ENCODE results near the gene SYT5.
"Not testable (repeated sequence)": the region's sequence is repeated elsewhere in the genome, so short reads cannot be mapped to it uniquely, and the experiment has no call there.

Gene SYT5

GRCh38 chr19:55208880-55209692 lies 29.0 kb upstream of the SYT5 start, which contains the start of gene PTPRH:
Gene PTPRH (minus strand): TSS chr19:55209501. CDS start chr19:55209433, 68 bp downstream.
- in situ Hi-C loops (cut with MboI; ENCODE audit: low sequenced_read_pairs) = no loop called here

- in situ Hi-C loops (cut with MboI; ENCODE audit: low sequenced_read_pairs) = no loop called here
Observed at GRCh38 chr19:55206664-55207500, 26.8 kb upstream of the SYT5 start.

DNA sequence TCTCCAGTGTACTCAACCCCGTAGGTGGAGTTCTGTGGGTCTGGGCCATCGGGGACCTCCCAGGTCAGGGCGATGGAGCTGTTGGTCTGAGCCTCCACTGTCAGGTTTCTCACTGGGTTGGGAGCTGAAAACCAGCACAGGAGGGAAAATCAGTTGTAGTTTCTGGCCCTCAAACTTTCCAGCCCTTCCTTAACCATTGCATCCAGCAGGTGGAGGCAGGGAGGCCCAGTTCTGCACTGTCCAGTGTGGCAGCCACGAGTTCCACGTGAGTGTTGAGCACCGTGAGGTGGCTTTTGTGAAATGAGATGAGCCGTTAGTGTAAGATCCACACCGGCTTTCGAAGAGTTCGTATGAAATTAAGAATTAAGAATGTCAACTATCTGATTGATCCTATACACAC lies 22.1 kb upstream of the SYT5 start:
- in situ Hi-C loops (cut with MboI; ENCODE audit: low sequenced_read_pairs) = not testable (repeated sequence)

GRCh38 chr19:55199620-55200204 lies 19.6 kb upstream of the SYT5 start:
- in situ Hi-C loops (cut with MboI; ENCODE audit: low sequenced_read_pairs) = no loop called here

DNA sequence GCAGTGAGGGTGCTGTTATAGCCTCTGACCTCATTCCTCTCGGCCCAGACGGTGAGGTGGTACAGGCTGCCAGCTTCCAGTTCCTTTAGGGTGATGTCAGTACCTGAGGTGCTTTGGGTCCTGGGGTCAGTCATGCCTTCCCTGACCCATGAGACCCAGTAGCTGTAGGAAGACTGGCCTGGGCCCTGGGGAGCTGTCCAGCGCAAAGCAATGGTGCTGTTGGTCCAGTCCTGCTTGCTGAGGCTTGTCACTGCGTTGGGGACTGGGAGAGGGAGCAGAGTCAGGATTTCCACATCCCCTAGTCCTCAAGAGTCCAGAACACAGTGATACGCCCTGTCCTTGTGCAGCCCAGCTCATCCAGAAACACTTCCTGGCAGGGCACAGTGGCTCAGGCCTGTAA lies 18.6 kb upstream of the SYT5 start:
- in situ Hi-C loops (cut with MboI; ENCODE audit: low sequenced_read_pairs) = no loop called here

GRCh38 chr19:55197528-55197927 lies 17.4 kb upstream of the SYT5 start:
- in situ Hi-C loops (cut with MboI; ENCODE audit: low sequenced_read_pairs) = no loop called here

GRCh38 chr19:55196803-55197202 lies 16.7 kb upstream of the SYT5 start:
- in situ Hi-C loops (cut with MboI; ENCODE audit: low sequenced_read_pairs) = no loop called here

DNA sequence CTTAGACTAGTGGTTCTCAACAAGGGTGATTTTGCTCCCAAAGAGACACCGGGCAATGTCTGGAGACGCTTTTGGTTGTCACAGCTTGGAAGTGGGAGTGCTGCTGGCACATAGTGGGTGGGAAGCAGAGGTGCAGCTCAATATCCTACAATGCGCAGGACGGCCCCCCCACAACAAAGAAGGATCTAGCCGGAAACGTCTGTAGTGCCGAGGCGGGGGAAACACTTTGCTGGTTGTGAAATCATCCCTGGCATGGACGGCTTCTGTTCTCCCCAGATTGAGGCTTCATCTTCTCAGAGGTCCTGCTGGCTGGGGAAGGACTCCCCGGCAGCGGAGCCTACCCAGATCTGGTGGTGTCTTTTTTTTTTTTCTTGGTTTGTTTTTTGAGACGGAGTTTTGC lies 13.4 kb upstream of the SYT5 start:
- in situ Hi-C loops (cut with MboI; ENCODE audit: low sequenced_read_pairs) = no loop called here

DNA sequence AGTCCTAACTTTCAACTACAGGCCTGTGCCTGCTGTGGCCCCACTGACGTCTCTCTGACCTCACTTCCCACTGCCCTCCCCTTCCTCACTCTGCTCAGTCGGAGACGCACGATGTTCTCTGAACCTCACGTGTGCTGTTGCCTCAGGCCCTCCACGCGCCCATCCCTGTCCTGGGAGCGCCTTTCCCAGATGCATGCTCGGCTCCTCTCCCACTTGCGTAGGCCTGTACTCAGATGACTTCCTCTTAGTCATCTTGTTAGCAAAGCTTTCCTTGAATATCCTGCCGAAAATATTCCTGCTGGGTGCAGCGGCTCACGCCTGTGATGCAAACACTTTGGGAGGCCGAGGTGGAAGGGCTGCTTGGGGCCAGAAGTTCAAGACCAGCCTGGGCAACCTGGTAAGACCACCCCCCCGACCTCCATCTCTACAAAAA lies 9.3 kb upstream of the SYT5 start:
- in situ Hi-C loops (cut with MboI; ENCODE audit: low sequenced_read_pairs) = no loop called here

- in situ Hi-C loops (cut with MboI; ENCODE audit: low sequenced_read_pairs) = no loop called here
Observed at GRCh38 chr19:55188625-55189024, 8.5 kb upstream of the SYT5 start.

GRCh38 chr19:55186080-55186479 lies 6.0 kb upstream of the SYT5 start:
- in situ Hi-C loops (cut with MboI; ENCODE audit: low sequenced_read_pairs) = no loop called here

- in situ Hi-C loops (cut with MboI; ENCODE audit: low sequenced_read_pairs) = no loop called here
Observed at GRCh38 chr19:55181740-55182139, 1.7 kb upstream of the SYT5 start.

DNA sequence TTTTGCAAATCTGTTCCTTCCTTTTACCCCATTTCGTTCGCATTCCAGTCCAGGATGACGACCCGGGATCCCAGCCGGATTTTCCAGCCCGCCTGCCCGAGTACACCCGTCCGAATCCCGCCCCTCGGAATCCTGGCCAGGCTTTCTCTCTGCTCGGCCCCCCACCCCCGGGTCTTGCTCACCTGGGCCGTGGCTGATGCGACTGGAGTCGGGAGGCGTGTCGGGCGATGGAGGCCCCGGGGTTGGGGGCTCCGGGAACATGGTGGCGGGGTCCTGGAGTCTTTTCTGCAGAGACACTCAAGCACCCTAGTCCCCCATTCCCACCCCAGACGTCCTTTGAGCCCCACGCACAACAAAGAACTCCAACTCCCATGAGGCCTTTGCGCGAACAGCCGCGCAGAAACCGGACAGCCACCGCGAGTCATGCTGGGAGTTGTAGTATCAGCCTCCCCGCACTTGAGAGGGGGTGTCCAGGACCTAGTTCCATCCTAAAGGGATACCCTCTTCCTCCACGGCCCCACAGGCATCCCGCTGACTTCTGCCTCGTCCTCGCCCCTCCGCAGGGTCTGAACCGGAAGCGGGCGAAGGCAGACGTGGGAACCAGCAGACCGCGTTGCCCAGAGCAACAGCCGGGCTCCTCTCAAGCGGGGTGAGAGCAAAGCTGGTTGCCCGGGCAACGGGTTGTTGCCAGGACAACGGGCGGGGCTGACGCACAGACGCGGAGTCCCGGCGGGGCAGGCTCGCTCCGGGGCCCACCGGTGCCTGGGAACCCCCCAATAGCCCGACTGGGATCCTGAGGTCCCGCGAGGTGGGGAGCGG lies 1.1 kb downstream of the SYT5 start:
- in situ Hi-C loops (cut with MboI; ENCODE audit: low sequenced_read_pairs) = no loop called here

GRCh38 chr19:55176076-55176475 lies 4.0 kb downstream of the SYT5 start:
- in situ Hi-C loops (cut with MboI; ENCODE audit: low sequenced_read_pairs) = no loop called here

- in situ Hi-C loops (cut with MboI; ENCODE audit: low sequenced_read_pairs) = no loop called here
Observed at GRCh38 chr19:55175117-55175867, 4.8 kb downstream of the SYT5 start.

DNA sequence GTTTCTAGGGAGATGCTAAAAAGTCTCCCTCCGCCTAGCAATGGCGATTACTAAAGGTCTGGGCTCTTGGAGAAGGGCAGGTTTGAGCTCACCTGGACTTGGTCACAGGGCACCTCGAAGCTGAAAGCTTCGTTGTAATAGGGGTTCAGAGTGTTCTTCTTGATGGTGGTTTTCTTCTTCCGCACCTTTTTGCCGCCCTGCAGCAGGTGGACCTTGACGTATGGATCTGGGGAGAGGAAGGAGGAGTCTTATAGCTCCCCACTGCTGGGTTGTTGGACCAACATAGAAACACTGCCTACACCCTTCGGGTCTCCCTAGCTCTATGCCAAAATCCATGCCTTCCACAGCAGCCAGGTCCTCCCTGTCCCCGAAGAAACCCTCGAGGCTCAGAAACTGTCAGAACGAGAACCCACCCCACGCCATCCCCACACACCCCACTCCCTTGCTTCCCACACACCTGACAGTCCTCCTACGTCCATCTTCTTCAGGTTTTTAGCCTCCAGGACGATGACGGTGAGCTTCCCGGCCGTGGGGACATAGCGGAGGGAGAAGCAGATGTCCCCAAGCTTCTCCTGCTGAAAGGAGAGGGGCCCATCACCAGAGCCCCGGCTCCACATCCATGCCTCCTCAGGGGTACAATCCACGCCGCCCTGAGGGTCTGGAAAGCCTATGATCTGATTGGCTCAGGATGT lies 5.5 kb downstream of the SYT5 start:
- in situ Hi-C loops (cut with MboI; ENCODE audit: low sequenced_read_pairs) = no loop called here

DNA sequence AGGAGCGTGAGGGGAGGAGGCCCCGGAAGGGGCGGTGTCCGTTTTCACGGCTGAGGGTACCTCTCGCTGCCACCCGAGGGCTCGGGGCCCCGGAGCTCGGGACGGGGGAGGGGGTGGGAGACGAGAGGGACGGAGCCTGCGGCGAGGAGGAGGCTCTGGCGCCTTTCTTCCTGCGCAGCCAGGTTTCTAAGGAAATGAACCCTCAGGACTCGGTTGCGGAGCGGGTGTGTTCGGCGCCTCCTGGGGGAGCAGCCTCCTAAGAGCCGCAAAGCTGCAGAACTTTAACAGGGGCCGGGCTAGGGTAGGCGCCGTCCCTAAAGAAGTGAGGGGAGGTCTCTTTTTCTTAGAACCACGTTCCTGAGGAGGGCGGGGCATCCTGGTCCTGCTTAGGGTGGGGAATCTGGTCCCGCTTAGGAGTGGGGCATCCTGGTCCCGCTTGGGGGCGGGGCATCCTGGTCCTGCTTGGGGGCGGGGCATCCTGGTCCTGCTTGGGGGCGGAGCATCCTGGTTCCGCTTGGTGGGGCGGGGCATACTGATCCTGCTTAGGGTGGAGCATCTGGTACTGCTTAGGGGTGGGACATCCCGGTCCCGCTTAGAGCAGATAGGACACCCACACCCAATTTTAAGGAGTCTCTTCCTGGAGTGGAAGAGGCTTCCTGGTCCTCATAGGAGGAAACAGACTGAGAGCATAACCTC lies 6.2 kb downstream of the SYT5 start:
- in situ Hi-C loops (cut with MboI; ENCODE audit: low sequenced_read_pairs) = no loop called here

GRCh38 chr19:55173186-55173713 lies 6.8 kb downstream of the SYT5 start:
- in situ Hi-C loops (cut with MboI; ENCODE audit: low sequenced_read_pairs) = no loop called here

GRCh38 chr19:55172741-55173140 lies 7.3 kb downstream of the SYT5 start:
- in situ Hi-C loops (cut with MboI; ENCODE audit: low sequenced_read_pairs) = no loop called here
